Stimulated activated memory B cell treated with anti-CD40 and anti-IgM and Interleukin-4, amounts not matched to agents 10 μg/mL and 1 μg/mL and 100 μg/mL, for 72 hours (primary cell): ENCODE measurements around the gene SP3.

ENCODE experiments used
- ATAC-seq: fragments of 150-1000 bp; cut with Tn5 transposase; 2 replicates; pipeline ENCODE4 v1.10.0; 2021
- H3K27ac Mint-ChIP-seq: one replicate; pipeline ENCODE4 v1.8.0; 2022; ENCODE audit warnings: mild to moderate bottlenecking, mixed read lengths
- H3K27me3 Mint-ChIP-seq: one replicate; pipeline ENCODE4 v1.8.0; 2022; ENCODE audit warnings: mixed read lengths
- H3K36me3 Mint-ChIP-seq: one replicate; pipeline ENCODE4 v1.8.0; 2022; ENCODE audit warnings: mixed read lengths
- H3K4me1 Mint-ChIP-seq: one replicate; pipeline ENCODE4 v1.8.0; 2022; ENCODE audit warnings: mixed read lengths
- H3K4me3 Mint-ChIP-seq: one replicate; pipeline ENCODE4 v1.8.0; 2022; ENCODE audit warnings: mild to moderate bottlenecking, moderate library complexity, mixed read lengths
- H3K9me3 Mint-ChIP-seq: one replicate; pipeline ENCODE4 v1.8.0; 2022; ENCODE audit warnings: mixed read lengths

The SP3 gene

GRCh38 chr2:174002679-174003078 lies 37.5 kb upstream of the SP3 start:
- Mint-ChIP-seq H3K27ac (no peak overlapping the region), H3K36me3 (no peaks in the 10 kb centered on the region), H3K27me3 (no peaks in the 10 kb centered on the region), H3K9me3 (no peaks in the 10 kb centered on the region), H3K4me1 (peaks cover 19% of the 10 kb centered on the region), H3K4me3 (no peak overlapping the region)
- ATAC-seq = no peak

- no peaks in the 10 kb centered on the region for H3K27me3 Mint-ChIP-seq
- H3K4me1 Mint-ChIP-seq = peaks cover 27% of the 10 kb centered on the region
- no peaks in the 10 kb centered on the region for H3K9me3 Mint-ChIP-seq
- H3K4me3 Mint-ChIP-seq = no peak overlapping the region
- no peak for ATAC-seq
- H3K27ac Mint-ChIP-seq = no peak overlapping the region
- H3K36me3 Mint-ChIP-seq = no peaks in the 10 kb centered on the region
Measured at GRCh38 chr2:174001107-174001506, 35.9 kb upstream of the SP3 start.

GRCh38 chr2:173999724-174000123 lies 34.6 kb upstream of the SP3 start:
- H3K4me1 Mint-ChIP-seq = peaks cover 27% of the 10 kb centered on the region
- no peak for ATAC-seq

DNA sequence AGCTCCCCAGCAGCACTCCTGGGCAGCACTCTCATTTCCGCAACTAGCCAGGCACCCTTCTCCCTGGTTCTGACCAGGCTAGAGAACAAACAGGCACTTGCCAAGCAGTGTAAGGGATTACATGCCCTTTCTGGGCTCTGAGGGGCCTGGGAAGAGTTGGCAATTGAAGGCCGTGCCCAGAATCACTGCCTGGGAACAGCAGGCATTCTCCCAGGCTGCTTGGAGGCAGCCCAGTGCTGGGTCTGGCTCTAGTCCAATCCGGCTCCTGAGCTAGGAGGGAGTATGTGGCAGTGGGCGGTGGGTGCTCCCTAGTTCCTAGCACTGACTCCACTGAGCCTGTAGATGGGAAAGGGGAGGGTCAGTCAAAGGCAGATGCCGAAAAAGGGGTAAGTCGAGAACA lies 34.1 kb upstream of the SP3 start:
- Mint-ChIP-seq H3K9me3 (no peaks in the 10 kb centered on the region), H3K4me1 (peaks cover 27% of the 10 kb centered on the region), H3K4me3 (no peak overlapping the region), H3K36me3 (no peaks in the 10 kb centered on the region), H3K27me3 (no peaks in the 10 kb centered on the region), H3K27ac (peak overlapping the region; percentile 36)
- ATAC-seq = no peak

More at GRCh38 chr2:173999724-174000123, 34.6 kb upstream of the SP3 start:
- H3K9me3 Mint-ChIP-seq = no peaks in the 10 kb centered on the region
- H3K27me3 Mint-ChIP-seq = no peaks in the 10 kb centered on the region
- peak overlapping the region; percentile 36 for H3K27ac Mint-ChIP-seq
- H3K36me3 Mint-ChIP-seq = no peaks in the 10 kb centered on the region
- H3K4me3 Mint-ChIP-seq = no peak overlapping the region

- no peak for ATAC-seq
- no peaks in the 10 kb centered on the region for H3K9me3 Mint-ChIP-seq
- H3K4me3 Mint-ChIP-seq = no peak overlapping the region
- H3K4me1 Mint-ChIP-seq = peaks cover 27% of the 10 kb centered on the region
- no peaks in the 10 kb centered on the region for H3K27me3 Mint-ChIP-seq
- H3K36me3 Mint-ChIP-seq = no peaks in the 10 kb centered on the region
- H3K27ac Mint-ChIP-seq = peak overlapping the region; percentile 36
Measured at GRCh38 chr2:173998386-173998785, 33.2 kb upstream of the SP3 start.

DNA sequence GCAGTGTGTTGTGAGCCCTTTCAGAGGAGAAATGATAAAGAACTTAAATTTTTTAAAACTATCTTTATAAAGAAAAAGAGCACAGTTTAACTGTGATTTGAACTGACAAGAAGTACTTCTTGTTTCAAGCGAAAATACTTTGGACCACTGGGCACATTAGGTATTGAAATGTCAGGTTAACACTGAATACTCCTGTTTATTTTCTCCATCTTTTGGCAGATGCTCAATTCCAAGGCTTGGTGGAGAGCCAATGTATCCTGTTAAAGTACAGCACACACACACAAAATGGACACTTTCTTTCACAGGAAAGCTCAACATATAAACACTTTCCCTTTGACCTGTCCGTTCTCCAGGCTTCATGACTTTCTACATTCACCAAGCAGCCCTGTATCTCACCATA lies 32.6 kb upstream of the SP3 start:
- H3K9me3 Mint-ChIP-seq = no peaks in the 10 kb centered on the region
- no peak for ATAC-seq
- peaks cover 27% of the 10 kb centered on the region for H3K4me1 Mint-ChIP-seq
- H3K4me3 Mint-ChIP-seq = no peak overlapping the region
- H3K27ac Mint-ChIP-seq = peak overlapping the region; percentile 36
- no peaks in the 10 kb centered on the region for H3K36me3 Mint-ChIP-seq
- H3K27me3 Mint-ChIP-seq = no peaks in the 10 kb centered on the region

GRCh38 chr2:173997269-173997668 lies 32.1 kb upstream of the SP3 start:
- no peaks in the 10 kb centered on the region for H3K36me3 Mint-ChIP-seq
- H3K27me3 Mint-ChIP-seq = no peaks in the 10 kb centered on the region
- no peaks in the 10 kb centered on the region for H3K9me3 Mint-ChIP-seq
- no peak overlapping the region for H3K4me3 Mint-ChIP-seq
- H3K4me1 Mint-ChIP-seq = peaks cover 32% of the 10 kb centered on the region
- peak overlapping the region; percentile 28 for H3K27ac Mint-ChIP-seq
- peak; percentile 100 for ATAC-seq

DNA sequence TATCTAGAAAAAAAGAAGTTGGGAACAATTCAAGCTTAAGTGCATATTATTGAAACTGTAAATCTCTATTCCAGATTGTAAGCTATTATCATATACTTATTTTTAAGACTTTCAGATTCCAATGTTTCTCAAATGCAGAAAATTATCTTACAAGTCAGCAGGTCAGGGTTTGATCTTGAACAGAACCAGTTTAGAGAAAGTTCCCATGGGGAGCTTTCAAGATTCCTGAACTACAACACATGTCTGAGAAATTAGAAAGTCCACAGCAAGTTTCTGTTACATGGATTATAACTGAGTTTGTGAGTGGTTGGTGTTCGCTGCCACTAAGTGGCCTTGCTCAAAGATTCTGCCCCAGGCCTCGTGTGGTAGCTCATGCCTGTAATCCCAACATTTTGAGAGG lies 31.6 kb upstream of the SP3 start:
- Mint-ChIP-seq H3K27ac (peak overlapping the region; percentile 28), H3K4me1 (peaks cover 37% of the 10 kb centered on the region), H3K4me3 (no peak overlapping the region)

GRCh38 chr2:173993459-173993858 lies 28.3 kb upstream of the SP3 start:
- Mint-ChIP-seq H3K4me3 (no peak overlapping the region), H3K4me1 (peaks cover 49% of the 10 kb centered on the region), H3K9me3 (no peaks in the 10 kb centered on the region)

More for the DNA sequence above, 31.6 kb upstream of the SP3 start:
- H3K27me3 Mint-ChIP-seq = no peaks in the 10 kb centered on the region
- H3K9me3 Mint-ChIP-seq = no peaks in the 10 kb centered on the region
- no peaks in the 10 kb centered on the region for H3K36me3 Mint-ChIP-seq
- no peak for ATAC-seq

DNA sequence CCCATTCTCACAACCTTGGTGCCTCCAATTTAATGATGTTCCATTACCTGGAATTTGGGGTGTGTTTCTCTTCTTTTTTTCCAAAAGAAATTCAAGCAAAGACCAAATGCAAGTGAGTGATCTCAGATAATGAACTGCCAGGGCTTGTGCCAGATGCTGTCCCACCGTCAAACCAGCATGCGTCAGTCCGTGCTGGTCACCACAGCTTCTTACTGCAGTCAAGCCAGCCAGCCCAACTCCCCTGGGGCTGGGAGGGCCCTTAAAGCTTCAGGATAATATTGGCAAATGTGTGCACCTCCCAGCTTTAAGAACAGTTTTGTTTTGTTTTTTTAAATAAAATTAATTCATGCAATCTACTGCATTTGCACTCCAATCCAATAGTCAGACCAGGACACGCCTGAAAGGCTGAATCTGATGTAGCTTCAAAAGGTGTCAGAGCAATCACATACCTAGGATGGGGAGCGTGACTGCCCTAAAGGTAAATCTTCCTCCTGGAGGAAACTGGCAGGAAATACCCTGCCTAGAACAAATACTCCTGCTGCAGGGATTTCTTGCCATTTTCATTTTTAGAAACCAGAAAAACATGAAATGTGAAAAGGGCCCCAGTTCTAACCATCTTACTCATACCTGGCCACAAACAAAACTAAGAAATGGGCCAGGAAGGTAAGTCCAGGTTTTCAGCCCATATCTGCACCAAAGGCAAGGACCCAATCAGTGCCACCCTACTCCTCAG lies 26.8 kb upstream of the SP3 start:
- ATAC-seq = no peak
- peak overlapping the region; percentile 66 for H3K27ac Mint-ChIP-seq
- no peaks in the 10 kb centered on the region for H3K36me3 Mint-ChIP-seq
- no peaks in the 10 kb centered on the region for H3K27me3 Mint-ChIP-seq
- no peak overlapping the region for H3K4me3 Mint-ChIP-seq
- no peaks in the 10 kb centered on the region for H3K9me3 Mint-ChIP-seq
- H3K4me1 Mint-ChIP-seq = peaks cover 35% of the 10 kb centered on the region

More at GRCh38 chr2:173993459-173993858, 28.3 kb upstream of the SP3 start:
- no peak overlapping the region for H3K27ac Mint-ChIP-seq
- ATAC-seq = no peak
- no peaks in the 10 kb centered on the region for H3K36me3 Mint-ChIP-seq
- H3K27me3 Mint-ChIP-seq = no peaks in the 10 kb centered on the region

DNA sequence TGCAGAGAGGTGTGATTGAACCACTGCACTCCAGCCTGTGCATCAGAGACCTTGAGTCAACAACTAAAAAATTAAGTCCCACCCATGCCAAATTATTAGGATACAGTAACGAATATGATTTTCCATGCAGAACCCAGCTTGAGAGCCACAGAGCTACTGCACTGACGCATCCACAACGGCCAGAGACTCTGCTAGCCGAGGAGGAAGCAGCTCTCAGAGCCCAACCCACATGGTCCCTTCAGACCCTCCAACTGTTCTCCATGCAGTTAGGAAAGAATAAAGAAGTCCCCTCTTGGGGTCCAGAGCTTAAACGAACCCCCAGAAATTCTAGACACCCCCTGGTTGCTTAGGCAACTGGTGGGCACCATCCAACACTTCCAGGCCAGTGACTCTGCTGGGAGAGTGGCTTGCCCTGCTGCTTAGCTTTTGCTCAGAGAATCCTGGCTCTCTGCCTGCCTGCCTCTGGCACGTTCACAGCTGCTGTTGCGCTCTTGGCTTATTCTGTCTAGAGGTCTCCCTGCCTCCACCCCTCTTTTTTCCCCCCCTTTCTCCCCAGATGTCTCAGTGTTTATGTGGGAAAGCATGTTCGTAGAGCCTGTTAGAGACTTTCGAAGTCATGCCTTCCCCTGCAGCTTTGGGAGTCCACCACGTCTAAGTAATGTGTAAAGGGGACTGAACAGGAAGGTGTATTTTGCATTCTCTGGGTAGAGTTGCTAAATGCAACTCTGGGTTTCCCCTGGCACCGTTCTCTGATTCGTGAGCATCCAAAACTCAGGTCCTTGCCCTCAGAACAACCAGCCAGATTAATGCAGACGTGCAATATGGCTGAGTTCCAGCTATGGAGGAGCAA lies 26.0 kb upstream of the SP3 start:
- ATAC-seq = peak; percentile 94
- Mint-ChIP-seq H3K27ac (peak overlapping the region; percentile 66), H3K36me3 (no peaks in the 10 kb centered on the region), H3K9me3 (no peaks in the 10 kb centered on the region), H3K27me3 (no peaks in the 10 kb centered on the region), H3K4me1 (peaks cover 33% of the 10 kb centered on the region), H3K4me3 (peak overlapping the region; percentile 22)

GRCh38 chr2:173990245-173990644 lies 25.1 kb upstream of the SP3 start:
- H3K9me3 Mint-ChIP-seq = no peaks in the 10 kb centered on the region
- peak overlapping the region; percentile 66 for H3K27ac Mint-ChIP-seq
- H3K36me3 Mint-ChIP-seq = no peaks in the 10 kb centered on the region
- H3K4me3 Mint-ChIP-seq = no peak overlapping the region
- peaks cover 33% of the 10 kb centered on the region for H3K4me1 Mint-ChIP-seq
- no peaks in the 10 kb centered on the region for H3K27me3 Mint-ChIP-seq
- ATAC-seq = no peak

DNA sequence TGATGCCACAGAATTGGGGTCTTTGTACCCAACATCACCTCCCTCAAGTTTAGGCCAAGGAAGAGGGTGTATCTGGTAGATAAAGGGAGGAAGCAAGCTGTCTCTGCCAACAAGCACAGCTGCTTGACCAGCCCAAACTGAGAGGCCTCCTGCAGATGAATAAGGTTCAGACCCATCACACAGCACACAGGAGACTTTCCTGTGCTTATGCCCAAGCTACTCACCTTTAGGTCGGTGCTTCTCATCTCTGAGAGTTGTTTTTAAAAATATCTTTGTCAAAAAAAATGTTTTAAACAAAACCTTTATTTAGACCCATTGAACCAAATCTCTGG lies 24.7 kb upstream of the SP3 start:
- Mint-ChIP-seq H3K9me3 (no peaks in the 10 kb centered on the region), H3K27me3 (no peaks in the 10 kb centered on the region), H3K4me3 (no peak overlapping the region), H3K36me3 (no peaks in the 10 kb centered on the region), H3K27ac (peak overlapping the region; percentile 66), H3K4me1 (peaks cover 33% of the 10 kb centered on the region)
- no peak for ATAC-seq

- no peak overlapping the region for H3K4me3 Mint-ChIP-seq
- no peaks in the 10 kb centered on the region for H3K36me3 Mint-ChIP-seq
- no peaks in the 10 kb centered on the region for H3K9me3 Mint-ChIP-seq
- peaks cover 33% of the 10 kb centered on the region for H3K4me1 Mint-ChIP-seq
- no peaks in the 10 kb centered on the region for H3K27me3 Mint-ChIP-seq
- no peak for ATAC-seq
- H3K27ac Mint-ChIP-seq = peak overlapping the region; percentile 66
Measured at GRCh38 chr2:173989160-173989883, 24.1 kb upstream of the SP3 start.

DNA sequence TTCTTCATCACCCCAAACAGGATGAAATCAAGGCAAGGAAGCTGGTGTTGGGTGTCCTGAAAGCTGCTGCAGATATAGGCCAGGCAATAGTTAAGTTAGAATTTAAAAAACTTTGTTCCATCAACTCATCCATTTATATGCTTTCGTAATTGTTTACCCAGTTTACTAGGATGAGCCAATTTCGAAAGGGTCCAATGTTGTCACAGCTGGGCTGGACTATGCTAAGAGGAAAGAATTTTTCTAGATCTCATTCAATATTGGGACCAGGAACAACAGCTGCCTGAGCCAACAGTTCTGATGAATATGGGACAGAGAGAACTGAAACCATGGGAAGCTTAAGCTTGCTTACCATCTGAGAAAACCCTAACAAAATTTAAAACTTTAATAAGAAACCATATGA lies 21.6 kb upstream of the SP3 start:
- Mint-ChIP-seq H3K9me3 (no peaks in the 10 kb centered on the region), H3K27me3 (no peaks in the 10 kb centered on the region), H3K27ac (no peak overlapping the region), H3K36me3 (no peaks in the 10 kb centered on the region), H3K4me3 (no peak overlapping the region), H3K4me1 (peaks cover 24% of the 10 kb centered on the region)
- no peak for ATAC-seq
